IPS-20b (cell line): Measurements from ENCODE around the gene LPCAT1.
"Not testable (repeated sequence)": the region's sequence is repeated elsewhere in the genome, so short reads cannot be mapped to it uniquely, and the experiment has no call there.

ENCODE experiments used
- H3K27ac ChIP-seq: one replicate; pipeline ENCODE4 v1.5.1; 2013; ENCODE audit warnings: low read length
- H3K27me3 ChIP-seq: 2 replicates; pipeline ENCODE4 v1.6.1; 2013; ENCODE audit warnings: mild to moderate bottlenecking, low read length, inconsistent platforms; ENCODE audit not compliant: insufficient read depth
- H3K36me3 ChIP-seq: 2 replicates; pipeline ENCODE4 v1.6.1; 2013; ENCODE audit warnings: low read depth, mild to moderate bottlenecking, inconsistent platforms, low read length, moderate library complexity; ENCODE audit not compliant: insufficient read depth
- H3K4me1 ChIP-seq: 2 replicates; pipeline ENCODE4 v1.6.1; 2013; ENCODE audit warnings: mild to moderate bottlenecking, control low read depth, inconsistent platforms, low read length, moderate library complexity; ENCODE audit not compliant: insufficient read depth
- H3K4me3 ChIP-seq: 2 replicates; pipeline ENCODE4 v1.5.1; 2013; ENCODE audit warnings: mild to moderate bottlenecking, low read length, inconsistent platforms
- H3K9ac ChIP-seq: 2 replicates; pipeline ENCODE4 v1.6.1; 2013; ENCODE audit warnings: low read depth, mild to moderate bottlenecking, inconsistent platforms, low read length, moderate library complexity
- H3K9me3 ChIP-seq: 2 replicates; pipeline ENCODE4 v1.6.1; 2013; ENCODE audit warnings: mild to moderate bottlenecking, low read depth, low read length, inconsistent platforms; ENCODE audit not compliant: insufficient read depth

Gene LPCAT1

GRCh38 chr5:1507961-1508658 lies 15.7 kb downstream of the LPCAT1 start:
- H3K27ac ChIP-seq: no peak overlapping the region
- H3K27me3 ChIP-seq: no peaks in the 10 kb centered on the region
- H3K9me3 ChIP-seq: no peaks in the 10 kb centered on the region
- H3K36me3 ChIP-seq: peaks cover 66% of the 10 kb centered on the region
- H3K9ac ChIP-seq: no peak overlapping the region
- H3K4me1 ChIP-seq: peaks cover 16% of the 10 kb centered on the region
- no peak overlapping the region for H3K4me3 ChIP-seq

- no peaks in the 10 kb centered on the region for H3K9me3 ChIP-seq
- no peak overlapping the region for H3K4me3 ChIP-seq
- peaks cover 59% of the 10 kb centered on the region for H3K36me3 ChIP-seq
- peaks cover 13% of the 10 kb centered on the region for H3K4me1 ChIP-seq
- peak overlapping the region; percentile 27; the same call in 1 of the 2 replicates for H3K9ac ChIP-seq
- no peak overlapping the region for H3K27ac ChIP-seq
- H3K27me3 ChIP-seq: no peaks in the 10 kb centered on the region
Measured at GRCh38 chr5:1507457-1507856, 16.3 kb downstream of the LPCAT1 start.

GRCh38 chr5:1507014-1507375 lies 16.8 kb downstream of the LPCAT1 start:
- no peak overlapping the region for H3K4me3 ChIP-seq
- peaks cover 10% of the 10 kb centered on the region for H3K4me1 ChIP-seq
- no peaks in the 10 kb centered on the region for H3K9me3 ChIP-seq
- no peaks in the 10 kb centered on the region for H3K27me3 ChIP-seq
- peak overlapping the region; percentile 37 for H3K27ac ChIP-seq
- H3K36me3 ChIP-seq: peaks cover 55% of the 10 kb centered on the region
- H3K9ac ChIP-seq: peak overlapping the region; percentile 27; the same call in 1 of the 2 replicates

GRCh38 chr5:1506242-1507013 lies 17.3 kb downstream of the LPCAT1 start:
- Histone ChIP-seq H3K36me3 (peaks cover 52% of the 10 kb centered on the region), H3K9ac (no peak overlapping the region), H3K4me1 (peaks cover 10% of the 10 kb centered on the region), H3K27me3 (no peaks in the 10 kb centered on the region), H3K4me3 (no peak overlapping the region), H3K9me3 (no peaks in the 10 kb centered on the region), H3K27ac (peak overlapping the region; percentile 37)

GRCh38 chr5:1505506-1506241 lies 18.1 kb downstream of the LPCAT1 start:
- Histone ChIP-seq H3K9me3 (no peaks in the 10 kb centered on the region), H3K27me3 (no peaks in the 10 kb centered on the region), H3K4me3 (no peak overlapping the region), H3K36me3 (peaks cover 52% of the 10 kb centered on the region), H3K9ac (no peak overlapping the region), H3K27ac (peak overlapping the region; percentile 11), H3K4me1 (peaks cover 10% of the 10 kb centered on the region)

- not testable (repeated sequence) for H3K27me3 ChIP-seq, H3K4me3 ChIP-seq, H3K27ac ChIP-seq, H3K9me3 ChIP-seq, H3K9ac ChIP-seq
- peaks cover 52% of the 10 kb centered on the region for H3K36me3 ChIP-seq
- peaks cover 10% of the 10 kb centered on the region for H3K4me1 ChIP-seq
Measured at GRCh38 chr5:1505089-1505488, 18.7 kb downstream of the LPCAT1 start.

GRCh38 chr5:1504617-1505016 lies 19.1 kb downstream of the LPCAT1 start:
- H3K9ac ChIP-seq: no peak overlapping the region
- no peak overlapping the region for H3K4me3 ChIP-seq
- H3K4me1 ChIP-seq: peaks cover 10% of the 10 kb centered on the region
- no peak overlapping the region for H3K27ac ChIP-seq
- H3K36me3 ChIP-seq: peaks cover 52% of the 10 kb centered on the region
- no peaks in the 10 kb centered on the region for H3K9me3 ChIP-seq
- H3K27me3 ChIP-seq: no peaks in the 10 kb centered on the region

GRCh38 chr5:1504069-1504595 lies 19.6 kb downstream of the LPCAT1 start:
- Histone ChIP-seq H3K4me1 (peaks cover 10% of the 10 kb centered on the region), H3K9ac (no peak overlapping the region), H3K36me3 (peaks cover 52% of the 10 kb centered on the region), H3K9me3 (no peaks in the 10 kb centered on the region), H3K27ac (no peak overlapping the region), H3K4me3 (no peak overlapping the region), H3K27me3 (no peaks in the 10 kb centered on the region)

GRCh38 chr5:1503241-1504068 lies 20.3 kb downstream of the LPCAT1 start:
- no peak overlapping the region for H3K4me3 ChIP-seq
- H3K9ac ChIP-seq: no peak overlapping the region
- H3K36me3 ChIP-seq: peaks cover 52% of the 10 kb centered on the region
- H3K27ac ChIP-seq: no peak overlapping the region
- H3K9me3 ChIP-seq: no peaks in the 10 kb centered on the region
- H3K4me1 ChIP-seq: peaks cover 10% of the 10 kb centered on the region
- H3K27me3 ChIP-seq: no peaks in the 10 kb centered on the region

GRCh38 chr5:1502737-1503120 lies 21.0 kb downstream of the LPCAT1 start:
- H3K4me1 ChIP-seq: peaks cover 10% of the 10 kb centered on the region
- no peak overlapping the region for H3K4me3 ChIP-seq
- H3K9ac ChIP-seq: no peak overlapping the region
- H3K27me3 ChIP-seq: no peaks in the 10 kb centered on the region
- H3K36me3 ChIP-seq: peaks cover 52% of the 10 kb centered on the region
- H3K27ac ChIP-seq: no peak overlapping the region
- no peaks in the 10 kb centered on the region for H3K9me3 ChIP-seq
